ENCODE measurements around the gene APRT.
"Not testable (repeated sequence)": the region's sequence is repeated elsewhere in the genome, so short reads cannot be mapped to it uniquely, and the experiment has no call there.

Gene APRT

DNA sequence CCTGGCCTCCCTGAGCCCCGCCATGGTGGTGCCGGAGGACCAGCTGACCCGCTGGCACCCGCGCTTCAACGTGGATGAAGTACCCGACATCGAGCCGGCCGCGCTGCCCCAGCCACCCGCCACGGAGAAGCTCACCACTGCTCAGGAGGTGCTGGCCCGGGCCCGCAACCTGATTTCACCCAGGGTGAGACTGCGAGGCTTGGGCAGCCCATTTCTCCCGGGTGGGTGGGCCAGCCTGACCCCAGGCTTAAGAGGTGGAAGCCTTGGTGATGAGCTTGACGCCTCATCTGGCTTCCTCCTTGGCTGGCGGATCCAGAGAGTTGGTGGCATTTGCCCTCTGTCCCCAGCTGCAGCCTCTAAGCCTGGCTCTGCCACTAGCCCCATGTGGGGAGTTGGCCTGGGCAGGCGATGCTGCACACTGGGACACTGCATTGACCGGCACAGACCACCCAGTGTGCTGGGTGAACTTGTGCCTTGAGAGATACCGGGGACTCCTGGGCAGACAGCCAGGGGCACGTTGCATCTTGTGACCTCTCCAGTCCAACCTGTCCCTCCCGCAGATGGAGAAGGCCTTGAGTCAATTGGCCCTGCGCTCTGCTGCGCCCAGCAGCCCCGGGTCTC lies 5.1 kb downstream of the APRT start:
- DNase-seq = no peak

- DNase-seq = no peak
Observed at GRCh38 chr16:88805887-88806393, 5.8 kb downstream of the APRT start.

- DNase-seq = no peak
Observed at GRCh38 chr16:88805340-88805715, 6.4 kb downstream of the APRT start.

GRCh38 chr16:88804552-88805339 lies 7.0 kb downstream of the APRT start:
- DNase-seq = peak; percentile 38

DNA sequence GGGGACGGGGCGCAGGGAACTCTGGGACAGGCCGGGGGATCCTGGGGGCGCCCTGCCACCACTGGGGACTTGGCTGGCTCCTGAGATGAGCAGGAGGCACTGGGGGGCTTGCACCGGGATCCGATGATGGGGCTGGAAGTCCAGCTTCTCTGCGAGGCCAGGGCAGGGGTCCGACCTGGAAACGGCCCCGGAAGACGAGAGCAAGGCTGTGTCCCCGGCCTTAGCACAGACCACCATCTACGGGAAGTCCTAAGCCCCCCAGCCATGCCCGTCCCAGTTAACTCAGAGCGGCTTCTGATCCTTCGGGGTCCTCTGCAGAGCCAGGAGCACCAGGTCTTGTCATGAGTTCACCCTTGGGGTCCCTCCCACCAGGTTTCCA lies 7.6 kb downstream of the APRT start:
- DNase-seq = no peak

GRCh38 chr16:88803264-88803987 lies 8.3 kb downstream of the APRT start, which contains the start of gene CDT1:
TSS of gene CDT1 (plus strand) at chr16:88803789. CDS start at chr16:88803832, 43 bp downstream.
- DNase-seq = peak; percentile 92

- no peak for DNase-seq
Observed at GRCh38 chr16:88800277-88800592, 11.5 kb downstream of the APRT start.

DNA sequence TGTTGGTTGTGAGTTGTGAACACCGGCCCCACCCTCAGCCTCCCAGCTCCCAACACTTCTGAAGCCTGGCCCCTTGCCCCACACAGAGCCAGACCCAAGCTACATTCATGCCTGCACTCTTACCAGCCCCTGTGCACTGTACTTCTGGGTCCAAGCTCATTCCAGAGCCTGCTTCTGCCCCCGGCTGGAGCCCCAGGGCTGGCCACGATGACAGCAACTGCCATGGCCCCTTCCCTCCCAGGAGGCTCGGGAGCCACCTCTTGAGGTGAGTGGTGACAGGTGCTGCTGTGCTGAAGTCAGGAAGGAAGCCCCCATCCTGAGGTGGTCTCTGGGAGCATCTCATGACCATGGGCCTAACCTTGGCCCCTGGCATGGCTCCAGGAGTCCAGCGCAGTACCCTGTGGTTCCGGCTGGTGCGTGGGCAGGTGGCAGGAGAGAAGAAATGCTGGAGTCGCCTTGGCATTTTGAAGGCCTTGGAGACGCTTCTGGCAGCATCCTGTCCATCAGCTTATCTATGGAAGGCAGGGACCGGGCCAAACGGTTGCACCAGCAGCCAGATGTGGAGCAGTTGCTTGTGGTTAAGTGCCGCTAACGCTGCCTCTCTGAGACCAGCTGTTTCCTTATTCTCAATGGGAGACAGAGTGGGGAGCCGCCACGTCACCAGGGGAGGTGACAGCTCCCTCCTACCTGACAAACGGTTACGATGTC lies 12.0 kb downstream of the APRT start:
- DNase-seq = peak; percentile 62

GRCh38 chr16:88798772-88799455 lies 12.8 kb downstream of the APRT start:
- no peak for DNase-seq

GRCh38 chr16:88798073-88798472 lies 13.7 kb downstream of the APRT start:
- no peak for DNase-seq

DNA sequence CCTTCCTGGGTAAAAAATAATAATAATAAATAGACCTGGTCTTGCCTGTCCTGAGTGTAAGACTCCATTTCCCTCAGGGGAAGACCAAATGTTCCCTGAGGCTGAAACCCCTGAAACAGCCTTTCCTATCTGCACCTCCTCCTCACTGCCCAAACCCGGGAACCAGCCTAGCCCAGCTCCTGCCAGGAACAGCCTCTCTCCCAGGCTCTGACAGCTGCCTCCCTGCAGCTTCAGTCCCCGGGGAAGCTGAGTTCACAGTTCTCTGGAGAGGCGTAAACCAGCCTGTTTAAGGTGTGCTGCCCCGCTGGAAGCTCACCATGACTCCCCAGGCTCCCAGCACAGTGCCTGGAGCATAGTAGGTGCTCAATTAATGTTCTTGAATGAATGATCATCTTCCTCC lies 15.4 kb downstream of the APRT start:
- no peak for DNase-seq

DNA sequence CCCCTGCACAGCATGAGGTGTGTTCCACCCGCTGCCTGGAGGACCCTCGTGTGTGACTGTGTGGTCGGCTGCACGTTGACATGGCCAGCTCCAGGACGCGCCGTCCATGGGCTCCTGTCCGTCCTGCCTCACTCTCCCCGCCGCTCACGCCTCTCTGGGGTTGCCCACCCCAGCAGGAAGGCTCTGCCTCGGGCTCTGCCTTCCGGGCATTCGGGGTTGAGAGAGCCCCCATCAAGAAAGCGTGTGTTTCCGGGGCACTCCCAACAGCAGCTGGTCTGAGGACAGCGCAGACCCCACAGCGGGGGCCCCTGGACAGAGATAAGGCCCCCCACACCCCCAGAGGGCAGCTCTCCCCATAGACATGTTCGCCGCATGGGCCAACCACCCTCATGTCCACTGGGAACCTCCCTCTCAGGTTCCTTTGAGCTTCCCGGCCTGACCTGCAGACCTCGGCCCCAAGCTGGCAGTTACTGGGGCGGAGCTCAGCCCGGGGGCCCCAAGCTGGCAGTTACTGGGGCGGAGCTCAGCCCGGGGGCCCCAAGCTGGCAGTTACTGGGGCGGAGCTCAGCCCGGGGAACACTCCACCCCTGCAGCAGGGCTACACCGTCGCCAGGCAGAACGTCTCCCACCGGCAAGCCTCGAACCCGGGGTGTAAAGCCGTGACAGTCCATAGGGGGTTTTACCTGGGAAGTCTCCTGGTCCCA lies 18.3 kb downstream of the APRT start:
- DNase-seq = no peak

GRCh38 chr16:88792668-88793250 lies 19.0 kb downstream of the APRT start:
- no peak for DNase-seq

DNA sequence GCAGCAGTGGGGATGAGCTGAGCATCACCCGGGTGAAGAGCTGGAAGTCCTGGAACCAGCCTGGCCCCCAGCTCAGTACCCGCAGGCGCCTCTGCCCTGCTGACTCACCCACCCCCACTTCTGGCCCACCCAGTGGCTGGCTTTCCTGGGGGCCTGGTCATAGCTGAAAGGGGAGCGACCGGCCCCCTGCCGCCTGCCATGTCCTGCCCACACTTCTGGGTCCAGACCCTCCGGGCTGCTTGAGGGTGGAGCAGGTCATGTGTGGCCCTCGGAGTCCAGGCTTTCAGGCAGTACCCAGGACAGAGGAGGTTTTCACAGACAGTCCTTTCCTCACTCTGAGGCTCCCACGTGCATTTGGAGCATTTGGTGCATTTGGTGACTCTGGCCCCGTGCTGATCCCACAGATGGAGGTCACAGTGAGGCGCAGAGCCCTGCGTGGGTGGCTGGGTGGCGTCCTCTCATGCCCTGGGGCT lies 19.6 kb downstream of the APRT start:
- no peak for DNase-seq

DNA sequence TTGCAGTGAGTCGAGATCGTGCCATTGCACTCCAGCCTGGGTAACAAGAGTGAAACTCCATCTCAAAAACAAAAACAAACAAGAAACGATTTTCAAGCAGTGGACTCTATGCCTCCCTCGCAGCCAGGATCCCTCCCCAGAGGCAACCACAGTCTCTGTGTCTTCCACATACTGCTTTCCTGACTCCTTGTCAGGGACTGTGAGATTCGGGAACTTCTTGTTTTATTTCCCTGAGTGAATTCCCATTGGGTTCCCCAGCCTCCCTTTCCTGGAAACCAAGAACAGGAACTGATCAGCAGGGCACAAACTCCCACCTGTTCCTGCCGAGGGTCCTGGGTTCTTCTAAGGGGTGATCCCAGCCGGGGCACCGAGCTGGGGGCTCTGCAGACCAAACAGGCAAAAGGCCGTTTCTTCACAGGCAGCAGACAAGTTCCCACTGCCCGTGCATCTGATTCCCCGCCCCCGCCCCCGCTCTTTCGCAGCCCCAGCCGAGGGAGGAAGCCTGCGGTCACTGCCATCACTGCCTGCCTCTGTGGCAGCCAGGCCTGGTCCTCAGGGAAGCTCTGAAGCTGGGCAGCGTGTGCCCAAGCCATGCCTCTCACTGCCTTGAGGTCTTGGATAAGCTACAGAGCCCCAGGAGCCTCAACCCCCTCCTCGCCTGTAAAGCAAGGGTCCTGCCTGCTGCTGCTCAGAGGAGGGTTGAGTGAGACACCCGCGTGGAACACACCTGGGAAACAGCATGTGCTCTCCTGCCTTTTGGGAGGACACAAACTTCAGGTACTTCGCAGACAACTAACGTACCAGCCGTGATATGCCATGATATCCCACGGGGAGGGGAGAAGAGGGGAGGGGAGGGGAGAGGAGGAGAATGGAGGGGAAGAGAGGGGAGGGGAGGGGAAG lies 21.2 kb downstream of the APRT start:
- peak; percentile 83 for DNase-seq

DNA sequence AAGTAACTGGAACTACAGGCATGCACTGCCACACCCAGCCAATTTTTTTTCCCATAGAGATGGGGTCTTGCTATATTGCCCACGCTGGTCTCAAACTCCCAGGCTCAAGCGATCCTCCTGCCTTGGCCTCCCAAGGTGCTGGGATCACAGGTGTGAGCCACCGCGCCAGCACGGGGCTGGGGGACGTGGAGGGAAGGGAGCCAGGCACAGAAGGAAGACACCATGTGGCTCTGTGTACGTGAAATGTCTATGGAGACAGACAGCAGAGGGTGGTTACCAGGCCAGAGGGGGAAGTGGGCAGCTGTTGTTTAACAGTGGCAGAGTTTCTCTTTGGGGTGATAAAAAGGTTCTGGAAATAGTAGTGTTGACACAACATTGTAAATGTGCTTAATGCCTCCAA lies 22.1 kb downstream of the APRT start:
- DNase-seq = no peak

DNA sequence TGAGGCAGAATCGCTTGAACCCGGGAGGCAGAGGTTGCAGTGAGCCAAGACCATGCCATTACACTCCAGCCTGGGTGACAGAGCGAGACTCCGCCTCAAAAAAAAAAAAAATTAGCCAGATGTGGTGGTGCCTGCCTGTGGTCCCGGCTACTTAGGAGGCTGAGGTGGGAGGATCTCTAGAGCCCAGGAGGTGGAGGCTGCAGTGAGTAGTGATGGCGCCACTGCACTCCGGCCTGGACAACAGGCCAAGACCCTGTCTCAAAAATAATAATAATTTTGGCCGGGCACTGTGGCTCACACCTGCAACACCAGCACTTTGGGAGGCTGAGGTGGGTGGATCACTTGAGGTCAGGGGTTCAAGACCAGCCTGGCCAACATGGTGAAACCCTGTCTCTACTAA lies 23.0 kb downstream of the APRT start:
- not testable (repeated sequence) for DNase-seq

- DNase-seq = no peak
Observed at GRCh38 chr16:88787579-88788314, 24.0 kb downstream of the APRT start.

- DNase-seq = peak; percentile 92
Observed at GRCh38 chr16:88785106-88785924, 26.4 kb downstream of the APRT start, which contains the start of gene PIEZO1. TSS of gene PIEZO1 (minus strand) at chr16:88785220. CDS start at chr16:88784964, 256 bp downstream.
